ENCODE data around the gene OR10A4.

DNA sequence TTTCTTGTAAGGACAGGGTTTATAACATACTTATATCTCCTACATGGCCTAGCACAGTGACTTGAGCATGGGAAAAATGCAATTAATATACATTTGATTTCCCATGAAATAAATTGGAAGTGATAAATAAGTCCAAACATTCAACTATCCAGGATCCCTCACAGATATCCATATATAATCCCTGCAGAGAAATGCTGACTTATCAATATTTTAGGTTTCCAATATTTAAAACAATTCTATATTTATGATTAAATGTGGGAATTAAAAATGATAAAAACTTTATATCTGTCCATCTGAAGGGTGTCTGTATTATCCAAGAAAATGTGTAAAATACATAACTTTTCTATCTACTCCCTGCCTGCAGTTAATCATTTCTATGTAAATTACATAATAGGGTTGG, 6.3 kb downstream of the OR10A4 start:
- TF ChIP-seq, protein P1, sequence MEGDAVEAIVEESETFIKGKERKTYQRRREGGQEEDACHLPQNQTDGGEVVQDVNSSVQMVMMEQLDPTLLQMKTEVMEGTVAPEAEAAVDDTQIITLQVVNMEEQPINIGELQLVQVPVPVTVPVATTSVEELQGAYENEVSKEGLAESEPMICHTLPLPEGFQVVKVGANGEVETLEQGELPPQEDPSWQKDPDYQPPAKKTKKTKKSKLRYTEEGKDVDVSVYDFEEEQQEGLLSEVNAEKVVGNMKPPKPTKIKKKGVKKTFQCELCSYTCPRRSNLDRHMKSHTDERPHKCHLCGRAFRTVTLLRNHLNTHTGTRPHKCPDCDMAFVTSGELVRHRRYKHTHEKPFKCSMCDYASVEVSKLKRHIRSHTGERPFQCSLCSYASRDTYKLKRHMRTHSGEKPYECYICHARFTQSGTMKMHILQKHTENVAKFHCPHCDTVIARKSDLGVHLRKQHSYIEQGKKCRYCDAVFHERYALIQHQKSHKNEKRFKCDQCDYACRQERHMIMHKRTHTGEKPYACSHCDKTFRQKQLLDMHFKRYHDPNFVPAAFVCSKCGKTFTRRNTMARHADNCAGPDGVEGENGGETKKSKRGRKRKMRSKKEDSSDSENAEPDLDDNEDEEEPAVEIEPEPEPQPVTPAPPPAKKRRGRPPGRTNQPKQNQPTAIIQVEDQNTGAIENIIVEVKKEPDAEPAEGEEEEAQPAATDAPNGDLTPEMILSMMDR (IDR thresholded peaks at IDR 0.05): no peak
- TF ChIP-seq POLR2A (IDR thresholded peaks at IDR 0.05) (no peak), EP300 (IDR thresholded peaks at IDR 0.05) (no peak)

Measured in tibial nerve (tissue), 4 donors.